Neural progenitor cell (in vitro differentiated cells): ENCODE results near the gene RAD51D. TPM values are rescaled to one million over a fixed set of nuclear protein-coding genes. Genes with fewer than 3 reads are reported as not detected.

ENCODE experiments used
- DNase-seq: peaks from one replicate; pipeline ENCODE4 v3.0.0-alpha.2; 2016; ENCODE audit warnings: low spot score
- H2AFZ ChIP-seq: fragments of 200-600 bp; sonication (generic); replicated peaks from 2 replicates; pipeline ENCODE4 v1.6.1; 2016; ENCODE audit warnings: antibody characterized with exemption
- H3F3A ChIP-seq: fragments of 200-600 bp; sonication (generic); 2 replicates; pipeline ENCODE4 v1.6.1; 2016; ENCODE audit warnings: antibody characterized with exemption, low read depth
- H3K27ac ChIP-seq: fragments of 200-600 bp; sonication (generic); 2 replicates; pipeline ENCODE4 v1.5.1; 2016; ENCODE audit warnings: mild to moderate bottlenecking
- H3K27me3 ChIP-seq: fragments of 200-600 bp; sonication (generic); 2 replicates; pipeline ENCODE4 v1.6.1; 2016; ENCODE audit warnings: mild to moderate bottlenecking, moderate library complexity
- H3K36me3 ChIP-seq: fragments of 200-600 bp; sonication (generic); 2 replicates; pipeline ENCODE4 v1.5.1; 2016
- H3K4me1 ChIP-seq: fragments of 200-600 bp; sonication (generic); 2 replicates; pipeline ENCODE4 v1.6.1; 2016; ENCODE audit warnings: mixed run types
- H3K4me2 ChIP-seq: fragments of 200-600 bp; sonication (generic); 2 replicates; pipeline ENCODE4 v1.6.1; 2016
- H3K4me3 ChIP-seq: fragments of 200-600 bp; sonication (generic); 2 replicates; pipeline ENCODE4 v1.5.1; 2016
- H3K79me2 ChIP-seq: fragments of 200-600 bp; sonication (generic); 2 replicates; pipeline ENCODE4 v1.6.1; 2016; ENCODE audit warnings: low read depth
- H3K9ac ChIP-seq: fragments of 200-600 bp; sonication (generic); 2 replicates; pipeline ENCODE4 v1.6.1; 2016
- H3K9me3 ChIP-seq: fragments of 200-600 bp; sonication (generic); 2 replicates; pipeline ENCODE4 v1.5.1; 2016; ENCODE audit warnings: low read depth
- H4K20me1 ChIP-seq: fragments of 200-600 bp; sonication (generic); 2 replicates; pipeline ENCODE4 v1.6.1; 2016; ENCODE audit warnings: low read depth
- H3K27ac Mint-ChIP-seq: 3 replicates; pipeline ENCODE4 v1.8.0; 2021; ENCODE audit warnings: mixed read lengths
- H3K27me3 Mint-ChIP-seq: 2 replicates; pipeline ENCODE4 v1.8.0; 2022; ENCODE audit warnings: low read depth, mild to moderate bottlenecking, inconsistent platforms, moderate library complexity, mixed read lengths; ENCODE audit not compliant: insufficient read depth
- H3K36me3 Mint-ChIP-seq: 3 replicates; pipeline ENCODE4 v1.8.0; 2021; ENCODE audit warnings: mixed read lengths
- H3K4me1 Mint-ChIP-seq: 3 replicates; pipeline ENCODE4 v1.8.0; 2021; ENCODE audit warnings: mixed read lengths
- H3K4me3 Mint-ChIP-seq: 3 replicates; pipeline ENCODE4 v1.8.0; 2021; ENCODE audit warnings: mild to moderate bottlenecking, moderate library complexity, mixed read lengths
- H3K9me3 Mint-ChIP-seq: 3 replicates; pipeline ENCODE4 v1.8.0; 2020; ENCODE audit warnings: mixed read lengths
- EZH2 ChIP-seq: fragments of 200-600 bp; sonication (generic); IDR thresholded peaks from 2 replicates; pipeline ENCODE4 v1.6.1; 2017; ENCODE audit warnings: antibody characterized with exemption, mild to moderate bottlenecking, moderate library complexity
- EZH2phosphoT487 ChIP-seq: fragments of 200-600 bp; sonication (generic); IDR thresholded peaks from 2 replicates; pipeline ENCODE4 v1.6.1; 2017; ENCODE audit warnings: antibody characterized with exemption
- total RNA-seq: library from RNA; depleted of rRNA; stranded (reverse); fragments of >200 nt; gene quantifications from 2 replicates; pipeline ENCODE4 v1.2.3, GENCODE V29; 2015; ENCODE audit warnings: low replicate concordance
- TF ChIP-seq, protein P1 (sequence below): fragments of 200-600 bp; sonication (generic); IDR thresholded peaks from 2 replicates; pipeline ENCODE4 v1.5.1; 2017; ENCODE audit warnings: antibody characterized with exemption, mild to moderate bottlenecking

Gene RAD51D
- total RNA-seq, 1 donor from 2014 or later = 9.0 TPM

DNA sequence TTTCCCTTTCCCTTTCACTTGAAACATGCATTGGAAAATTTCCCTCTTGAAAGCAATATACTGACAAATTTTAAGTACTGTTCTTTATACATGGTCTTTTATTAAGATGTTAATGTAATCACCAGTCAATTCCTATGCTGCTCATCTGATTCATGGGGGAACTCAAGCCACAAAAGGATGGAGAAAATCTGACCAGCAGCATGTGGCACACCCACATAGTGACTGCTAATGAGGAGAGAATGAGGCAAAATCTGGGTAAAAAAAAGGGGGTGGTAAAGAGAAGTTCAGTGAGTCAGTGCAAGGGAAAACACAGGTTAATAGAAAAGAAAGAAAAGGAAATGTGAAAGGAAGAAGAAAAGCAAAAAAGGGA, 67.4 kb downstream of the RAD51D start:
- Histone ChIP-seq H3K27me3 (no peaks in the 10 kb centered on the region), H3K9me3 (no peaks in the 10 kb centered on the region), H3K4me2 (no peak overlapping the region), H3K4me1 (peaks cover 46% of the 10 kb centered on the region), H3F3A (peaks cover 22% of the 10 kb centered on the region), H2AFZ (no peak overlapping the region), H3K4me3 (no peak overlapping the region), H3K9ac (no peak overlapping the region), H3K27ac (no peak overlapping the region), H3K36me3 (no peaks in the 10 kb centered on the region), H4K20me1 (no peaks in the 10 kb centered on the region), H3K79me2 (no peaks in the 10 kb centered on the region)
- Mint-ChIP-seq H3K27ac (no peak overlapping the region), H3K4me3 (no peak overlapping the region), H3K4me1 (peaks cover 14% of the 10 kb centered on the region), H3K36me3 (no peaks in the 10 kb centered on the region), H3K9me3 (no peaks in the 10 kb centered on the region), H3K27me3 (peaks cover 2% of the 10 kb centered on the region)
- no peak for DNase-seq
- TF ChIP-seq EZH2phosphoT487 = no peak
- TF ChIP-seq, protein P1, sequence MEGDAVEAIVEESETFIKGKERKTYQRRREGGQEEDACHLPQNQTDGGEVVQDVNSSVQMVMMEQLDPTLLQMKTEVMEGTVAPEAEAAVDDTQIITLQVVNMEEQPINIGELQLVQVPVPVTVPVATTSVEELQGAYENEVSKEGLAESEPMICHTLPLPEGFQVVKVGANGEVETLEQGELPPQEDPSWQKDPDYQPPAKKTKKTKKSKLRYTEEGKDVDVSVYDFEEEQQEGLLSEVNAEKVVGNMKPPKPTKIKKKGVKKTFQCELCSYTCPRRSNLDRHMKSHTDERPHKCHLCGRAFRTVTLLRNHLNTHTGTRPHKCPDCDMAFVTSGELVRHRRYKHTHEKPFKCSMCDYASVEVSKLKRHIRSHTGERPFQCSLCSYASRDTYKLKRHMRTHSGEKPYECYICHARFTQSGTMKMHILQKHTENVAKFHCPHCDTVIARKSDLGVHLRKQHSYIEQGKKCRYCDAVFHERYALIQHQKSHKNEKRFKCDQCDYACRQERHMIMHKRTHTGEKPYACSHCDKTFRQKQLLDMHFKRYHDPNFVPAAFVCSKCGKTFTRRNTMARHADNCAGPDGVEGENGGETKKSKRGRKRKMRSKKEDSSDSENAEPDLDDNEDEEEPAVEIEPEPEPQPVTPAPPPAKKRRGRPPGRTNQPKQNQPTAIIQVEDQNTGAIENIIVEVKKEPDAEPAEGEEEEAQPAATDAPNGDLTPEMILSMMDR = no peak

DNA sequence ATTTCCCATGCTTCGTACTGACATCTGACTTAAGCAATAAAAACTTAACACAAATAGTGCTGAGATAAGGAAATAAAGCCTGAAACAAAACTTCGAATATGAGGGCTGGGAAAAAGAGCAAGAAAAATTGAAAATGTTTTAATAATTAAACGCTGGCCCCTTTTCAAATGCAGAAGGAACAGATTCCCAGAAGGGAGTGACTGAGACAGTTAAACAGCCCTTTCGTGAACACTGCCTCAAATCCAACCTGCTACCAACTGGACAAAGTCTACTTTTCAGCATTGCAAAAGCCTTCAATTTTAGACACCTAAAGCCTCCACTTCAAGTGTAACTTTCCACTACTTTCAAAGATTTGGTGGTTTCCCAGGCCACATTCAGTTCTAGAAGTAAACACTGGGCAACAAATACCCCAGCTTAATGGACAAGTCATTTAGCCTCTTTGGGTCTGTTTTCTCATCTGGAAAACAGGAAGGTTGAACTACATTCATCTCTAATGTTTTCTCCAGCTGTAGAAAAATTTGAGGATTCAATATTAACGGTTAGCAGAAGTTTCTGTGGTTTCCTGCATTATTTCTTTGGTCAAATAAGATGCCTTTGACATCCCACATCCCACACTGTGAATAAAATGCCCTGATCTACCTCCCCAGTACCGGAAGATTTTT, 68.0 kb downstream of the RAD51D start:
- no peaks in the 10 kb centered on the region for H3K9me3 Mint-ChIP-seq
- H2AFZ ChIP-seq = no peak overlapping the region
- peaks cover 51% of the 10 kb centered on the region for H3K4me1 ChIP-seq
- no peak for DNase-seq
- no peak overlapping the region for H3K27ac Mint-ChIP-seq
- H3K27ac ChIP-seq = no peak overlapping the region
- no peaks in the 10 kb centered on the region for H3K9me3 ChIP-seq
- no peaks in the 10 kb centered on the region for H3K36me3 ChIP-seq
- H4K20me1 ChIP-seq = no peaks in the 10 kb centered on the region
- peaks cover 2% of the 10 kb centered on the region for H3K27me3 Mint-ChIP-seq
- H3K9ac ChIP-seq = no peak overlapping the region
- peaks cover 27% of the 10 kb centered on the region for H3F3A ChIP-seq
- H3K4me3 ChIP-seq = no peak overlapping the region
- TF ChIP-seq EZH2phosphoT487 (no peak), EZH2 (no peak)
- TF ChIP-seq, protein P1 = no peak
- H3K27me3 ChIP-seq = no peaks in the 10 kb centered on the region
- H3K36me3 Mint-ChIP-seq = no peaks in the 10 kb centered on the region
- H3K4me3 Mint-ChIP-seq = no peak overlapping the region
- no peaks in the 10 kb centered on the region for H3K79me2 ChIP-seq
- no peak overlapping the region for H3K4me2 ChIP-seq
- H3K4me1 Mint-ChIP-seq = peaks cover 18% of the 10 kb centered on the region

DNA sequence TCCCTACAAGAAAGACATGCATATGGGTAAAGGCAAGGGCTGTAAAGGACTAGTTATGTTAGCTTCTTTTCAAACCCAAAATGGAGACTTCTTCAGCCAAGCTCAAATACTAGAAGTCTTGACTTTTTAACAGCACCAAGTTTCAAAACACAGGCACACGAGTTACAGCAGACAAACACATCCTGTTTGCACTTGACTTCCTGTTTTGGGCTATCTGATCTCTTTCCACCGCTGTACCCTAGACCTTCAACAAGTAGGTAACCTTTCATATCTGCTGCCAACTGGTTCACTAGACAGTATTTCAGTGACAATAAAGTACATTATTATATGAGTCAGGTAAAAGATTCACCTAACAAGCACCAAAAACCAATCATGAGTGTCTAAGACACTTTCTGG, 68.5 kb downstream of the RAD51D start:
- no peak overlapping the region for H3K27ac Mint-ChIP-seq

More for the DNA sequence above, 68.5 kb downstream of the RAD51D start:
- H3F3A ChIP-seq = peaks cover 33% of the 10 kb centered on the region
- peaks cover 21% of the 10 kb centered on the region for H3K4me1 Mint-ChIP-seq
- H4K20me1 ChIP-seq = no peaks in the 10 kb centered on the region
- no peak overlapping the region for H3K4me3 Mint-ChIP-seq
- H3K36me3 Mint-ChIP-seq = no peaks in the 10 kb centered on the region
- H3K79me2 ChIP-seq = no peaks in the 10 kb centered on the region
- H2AFZ ChIP-seq = no peak overlapping the region
- no peak overlapping the region for H3K27ac ChIP-seq
- no peak overlapping the region for H3K9ac ChIP-seq
- no peak for DNase-seq
- H3K27me3 ChIP-seq = no peaks in the 10 kb centered on the region
- TF ChIP-seq, protein P1 = no peak
- TF ChIP-seq EZH2 = no peak
- TF ChIP-seq EZH2phosphoT487 = no peak
- no peaks in the 10 kb centered on the region for H3K9me3 Mint-ChIP-seq
- H3K4me3 ChIP-seq = no peak overlapping the region
- H3K9me3 ChIP-seq = no peaks in the 10 kb centered on the region
- H3K4me1 ChIP-seq = peaks cover 56% of the 10 kb centered on the region
- no peak overlapping the region for H3K4me2 ChIP-seq
- H3K36me3 ChIP-seq = no peaks in the 10 kb centered on the region
- peaks cover 2% of the 10 kb centered on the region for H3K27me3 Mint-ChIP-seq
